Activated naive CD8-positive, alpha-beta T cell treated with anti-CD3 and anti-CD28 coated beads, Interleukin-2, amount 10 ng/mL, durations not matched to agents 7 days and 5 days (primary cell): ENCODE results near the gene CNTNAP5. TPM values are rescaled to one million over a fixed set of nuclear protein-coding genes. Genes with fewer than 3 reads are reported as not detected.

Experiments used
- ATAC-seq: fragments of 150-1000 bp; cut with Tn5 transposase; one replicate; pipeline ENCODE4 v1.10.0; 2021; ENCODE audit warnings: low read depth, moderate library complexity
- POLR2A ChIA-PET: fragments of 350-600 bp; sonication (Branson Sonifier 250); formaldehyde crosslinking; loops from one replicate; lab custom pipeline; 2021; ENCODE audit warnings: antibody characterized with exemption; lab: Charles Lee
- DNase-seq: peaks from one replicate; pipeline ENCODE4 v3.0.0; 2021
- H3K27ac Mint-ChIP-seq: one replicate; pipeline ENCODE4 v1.8.0; 2022; ENCODE audit warnings: mild to moderate bottlenecking, mixed read lengths
- H3K27me3 Mint-ChIP-seq: one replicate; pipeline ENCODE4 v1.8.0; 2022; ENCODE audit warnings: mild to moderate bottlenecking, moderate library complexity, mixed read lengths
- H3K36me3 Mint-ChIP-seq: one replicate; pipeline ENCODE4 v1.8.0; 2021; ENCODE audit warnings: mild to moderate bottlenecking, mixed read lengths
- H3K4me1 Mint-ChIP-seq: one replicate; pipeline ENCODE4 v1.8.0; 2021; ENCODE audit warnings: mixed read lengths
- H3K4me3 Mint-ChIP-seq: one replicate; pipeline ENCODE4 v1.8.0; 2022; ENCODE audit warnings: mild to moderate bottlenecking, moderate library complexity, mixed read lengths
- H3K9me3 Mint-ChIP-seq: one replicate; pipeline ENCODE4 v1.8.0; 2021; ENCODE audit warnings: mixed read lengths
- total RNA-seq, 2 experiments: library from RNA; stranded (reverse); gene quantifications; one replicate each; pipeline ENCODE4 v1.2.3, GENCODE V29; 2021

Gene CNTNAP5
- total RNA-seq, 2 experiments from 2014 or later = not detected

GRCh38 chr2:124316133-124316532 is 291.0 kb downstream of the CNTNAP5 start:
- Mint-ChIP-seq H3K27ac (no peak overlapping the region), H3K36me3 (peaks cover 2% of the 10 kb centered on the region), H3K4me3 (no peak overlapping the region), H3K27me3 (no peaks in the 10 kb centered on the region), H3K9me3 (peaks cover 3% of the 10 kb centered on the region), H3K4me1 (no peaks in the 10 kb centered on the region)
- POLR2A ChIA-PET = no interaction called here
- no peak for DNase-seq
- no peak for ATAC-seq

- H3K4me3 Mint-ChIP-seq = no peak overlapping the region
- no peak for DNase-seq
- H3K9me3 Mint-ChIP-seq = no peaks in the 10 kb centered on the region
- no peaks in the 10 kb centered on the region for H3K4me1 Mint-ChIP-seq
- H3K27me3 Mint-ChIP-seq = no peaks in the 10 kb centered on the region
- POLR2A ChIA-PET = no interaction called here
- ATAC-seq = no peak
- H3K36me3 Mint-ChIP-seq = no peaks in the 10 kb centered on the region
- H3K27ac Mint-ChIP-seq = no peak overlapping the region
These were observed 292.0 kb downstream of the CNTNAP5 start for GRCh38 chr2:124316881-124317605.

GRCh38 chr2:124317628-124318027 is 292.5 kb downstream of the CNTNAP5 start:
- H3K9me3 Mint-ChIP-seq = no peaks in the 10 kb centered on the region
- no peak overlapping the region for H3K27ac Mint-ChIP-seq
- H3K4me1 Mint-ChIP-seq = no peaks in the 10 kb centered on the region
- POLR2A ChIA-PET = no interaction called here
- no peak for ATAC-seq
- no peak overlapping the region for H3K4me3 Mint-ChIP-seq
- no peaks in the 10 kb centered on the region for H3K27me3 Mint-ChIP-seq
- H3K36me3 Mint-ChIP-seq = no peaks in the 10 kb centered on the region
- DNase-seq = no peak

- DNase-seq (no peak), ATAC-seq (no peak)
- Mint-ChIP-seq H3K27me3 (no peaks in the 10 kb centered on the region), H3K9me3 (peaks cover 3% of the 10 kb centered on the region), H3K27ac (no peak overlapping the region), H3K4me3 (no peak overlapping the region), H3K4me1 (no peaks in the 10 kb centered on the region), H3K36me3 (no peaks in the 10 kb centered on the region)
- POLR2A ChIA-PET = no interaction called here
These were observed 293.8 kb downstream of the CNTNAP5 start for GRCh38 chr2:124318913-124319312.

- ATAC-seq (no peak), DNase-seq (no peak)
- peaks cover 3% of the 10 kb centered on the region for H3K9me3 Mint-ChIP-seq
- H3K4me3 Mint-ChIP-seq = no peak overlapping the region
- POLR2A ChIA-PET = no interaction called here
- no peaks in the 10 kb centered on the region for H3K4me1 Mint-ChIP-seq
- H3K27me3 Mint-ChIP-seq = no peaks in the 10 kb centered on the region
- no peaks in the 10 kb centered on the region for H3K36me3 Mint-ChIP-seq
- H3K27ac Mint-ChIP-seq = no peak overlapping the region
These were observed 294.5 kb downstream of the CNTNAP5 start for GRCh38 chr2:124319577-124319976.

GRCh38 chr2:124320051-124320688 is 295.1 kb downstream of the CNTNAP5 start:
- no peak for ATAC-seq
- POLR2A ChIA-PET = no interaction called here
- no peak for DNase-seq
- no peaks in the 10 kb centered on the region for H3K27me3 Mint-ChIP-seq
- H3K4me1 Mint-ChIP-seq = no peaks in the 10 kb centered on the region
- no peak overlapping the region for H3K27ac Mint-ChIP-seq
- H3K9me3 Mint-ChIP-seq = peaks cover 5% of the 10 kb centered on the region
- H3K36me3 Mint-ChIP-seq = no peaks in the 10 kb centered on the region
- H3K4me3 Mint-ChIP-seq = no peak overlapping the region

GRCh38 chr2:124323321-124323720 is 298.2 kb downstream of the CNTNAP5 start:
- Mint-ChIP-seq H3K27ac (no peak overlapping the region), H3K36me3 (no peaks in the 10 kb centered on the region), H3K4me1 (no peaks in the 10 kb centered on the region), H3K27me3 (no peaks in the 10 kb centered on the region), H3K9me3 (peaks cover 7% of the 10 kb centered on the region), H3K4me3 (no peak overlapping the region)
- ATAC-seq (no peak), DNase-seq (no peak)
- POLR2A ChIA-PET = no interaction called here

GRCh38 chr2:124325667-124326440 is 300.8 kb downstream of the CNTNAP5 start:
- H3K27ac Mint-ChIP-seq = no peak overlapping the region
- no peaks in the 10 kb centered on the region for H3K27me3 Mint-ChIP-seq
- ATAC-seq (no peak), DNase-seq (no peak)
- POLR2A ChIA-PET = no interaction called here
- peaks cover 7% of the 10 kb centered on the region for H3K9me3 Mint-ChIP-seq
- H3K4me1 Mint-ChIP-seq = no peaks in the 10 kb centered on the region
- H3K4me3 Mint-ChIP-seq = no peak overlapping the region
- no peaks in the 10 kb centered on the region for H3K36me3 Mint-ChIP-seq

GRCh38 chr2:124327303-124327702 is 302.2 kb downstream of the CNTNAP5 start:
- H3K4me3 Mint-ChIP-seq = no peak overlapping the region
- ATAC-seq (no peak), DNase-seq (no peak)
- no peak overlapping the region for H3K27ac Mint-ChIP-seq
- H3K27me3 Mint-ChIP-seq = no peaks in the 10 kb centered on the region
- POLR2A ChIA-PET = no interaction called here
- no peaks in the 10 kb centered on the region for H3K4me1 Mint-ChIP-seq
- peaks cover 7% of the 10 kb centered on the region for H3K9me3 Mint-ChIP-seq
- H3K36me3 Mint-ChIP-seq = no peaks in the 10 kb centered on the region

GRCh38 chr2:124328397-124328796 is 303.3 kb downstream of the CNTNAP5 start:
- no peak for DNase-seq
- H3K9me3 Mint-ChIP-seq = peaks cover 7% of the 10 kb centered on the region
- H3K27ac Mint-ChIP-seq = no peak overlapping the region
- H3K36me3 Mint-ChIP-seq = no peaks in the 10 kb centered on the region
- H3K4me1 Mint-ChIP-seq = no peaks in the 10 kb centered on the region
- POLR2A ChIA-PET = no interaction called here
- H3K4me3 Mint-ChIP-seq = no peak overlapping the region
- ATAC-seq = no peak
- H3K27me3 Mint-ChIP-seq = no peaks in the 10 kb centered on the region

- DNase-seq = no peak
- Mint-ChIP-seq H3K36me3 (no peaks in the 10 kb centered on the region), H3K9me3 (peaks cover 3% of the 10 kb centered on the region), H3K4me3 (no peak overlapping the region), H3K27ac (no peak overlapping the region), H3K4me1 (no peaks in the 10 kb centered on the region), H3K27me3 (no peaks in the 10 kb centered on the region)
- ATAC-seq = no peak
- POLR2A ChIA-PET = no interaction called here
These were observed 308.7 kb downstream of the CNTNAP5 start for GRCh38 chr2:124333784-124334183.

- Mint-ChIP-seq H3K27ac (no peak overlapping the region), H3K4me1 (no peaks in the 10 kb centered on the region), H3K27me3 (no peaks in the 10 kb centered on the region), H3K9me3 (peaks cover 3% of the 10 kb centered on the region), H3K4me3 (no peak overlapping the region), H3K36me3 (no peaks in the 10 kb centered on the region)
- DNase-seq (no peak), ATAC-seq (no peak)
- POLR2A ChIA-PET = no interaction called here
These were observed 310.0 kb downstream of the CNTNAP5 start for GRCh38 chr2:124335058-124335457.

GRCh38 chr2:124339709-124340108 is 314.6 kb downstream of the CNTNAP5 start:
- POLR2A ChIA-PET = no interaction called here
- H3K27ac Mint-ChIP-seq = no peak overlapping the region
- H3K9me3 Mint-ChIP-seq = peaks cover 3% of the 10 kb centered on the region
- no peak for ATAC-seq
- no peaks in the 10 kb centered on the region for H3K36me3 Mint-ChIP-seq
- H3K4me1 Mint-ChIP-seq = no peaks in the 10 kb centered on the region
- H3K27me3 Mint-ChIP-seq = no peaks in the 10 kb centered on the region
- DNase-seq = no peak
- H3K4me3 Mint-ChIP-seq = no peak overlapping the region
